ENCODE data around the gene LMTK2. TPM values are rescaled to one million over a fixed set of nuclear protein-coding genes. Genes with fewer than 3 reads are reported as not detected.

Gene LMTK2
- total RNA-seq, 1 donor from 2014 or later: 15.4 TPM

DNA sequence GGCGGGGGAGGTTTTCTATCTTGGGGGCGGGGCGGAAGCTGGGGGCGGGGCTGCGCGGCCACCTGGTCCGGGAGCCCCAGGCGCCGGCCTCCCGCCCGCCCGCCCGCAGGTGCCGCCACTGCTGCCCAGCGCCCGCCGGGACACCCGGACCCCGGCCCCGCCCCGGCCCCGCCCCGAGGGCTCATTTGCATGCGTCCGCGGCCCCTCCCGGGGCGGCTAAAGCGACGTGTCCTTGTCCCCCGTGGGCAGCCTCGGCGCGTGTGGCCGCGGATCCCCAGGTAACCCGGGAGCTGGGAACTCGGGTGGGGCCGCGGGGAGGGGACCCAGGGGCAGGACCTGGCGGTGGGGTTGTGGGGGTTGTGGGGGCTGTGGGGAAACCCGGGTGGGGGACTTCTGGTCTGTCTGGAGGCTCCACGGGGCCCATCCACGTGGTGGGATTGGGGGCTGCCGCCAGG is 104.6 kb downstream of the LMTK2 start, which contains the start of gene BHLHA15:
Gene BHLHA15, plus strand, starts transcription at position 219 of the 455 bp plus-strand sequence. CDS start 871 bp downstream, outside the sequence.
- H3K27me3 Mint-ChIP-seq (ENCODE audit: unreplicated experiment): no peaks in the 10 kb centered on the region
- peak within 1 kb of the TSS; percentile 54 for H3K4me3 Mint-ChIP-seq (ENCODE audit: unreplicated experiment)
- H3K4me1 Mint-ChIP-seq (ENCODE audit: unreplicated experiment): peaks cover 4% of the 10 kb centered on the region
- no peak within 1 kb of the TSS for H3K27ac Mint-ChIP-seq (ENCODE audit: unreplicated experiment)
- no peak for DNase-seq (ENCODE audit: extremely low spot score, unreplicated experiment)
- TF ChIP-seq, protein P1, sequence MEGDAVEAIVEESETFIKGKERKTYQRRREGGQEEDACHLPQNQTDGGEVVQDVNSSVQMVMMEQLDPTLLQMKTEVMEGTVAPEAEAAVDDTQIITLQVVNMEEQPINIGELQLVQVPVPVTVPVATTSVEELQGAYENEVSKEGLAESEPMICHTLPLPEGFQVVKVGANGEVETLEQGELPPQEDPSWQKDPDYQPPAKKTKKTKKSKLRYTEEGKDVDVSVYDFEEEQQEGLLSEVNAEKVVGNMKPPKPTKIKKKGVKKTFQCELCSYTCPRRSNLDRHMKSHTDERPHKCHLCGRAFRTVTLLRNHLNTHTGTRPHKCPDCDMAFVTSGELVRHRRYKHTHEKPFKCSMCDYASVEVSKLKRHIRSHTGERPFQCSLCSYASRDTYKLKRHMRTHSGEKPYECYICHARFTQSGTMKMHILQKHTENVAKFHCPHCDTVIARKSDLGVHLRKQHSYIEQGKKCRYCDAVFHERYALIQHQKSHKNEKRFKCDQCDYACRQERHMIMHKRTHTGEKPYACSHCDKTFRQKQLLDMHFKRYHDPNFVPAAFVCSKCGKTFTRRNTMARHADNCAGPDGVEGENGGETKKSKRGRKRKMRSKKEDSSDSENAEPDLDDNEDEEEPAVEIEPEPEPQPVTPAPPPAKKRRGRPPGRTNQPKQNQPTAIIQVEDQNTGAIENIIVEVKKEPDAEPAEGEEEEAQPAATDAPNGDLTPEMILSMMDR (IDR thresholded peaks at IDR 0.05): no peak
- H3K9me3 Mint-ChIP-seq (ENCODE audit: unreplicated experiment): no peaks in the 10 kb centered on the region
- H3K36me3 Mint-ChIP-seq (ENCODE audit: unreplicated experiment): peaks cover 12% of the 10 kb centered on the region

DNA sequence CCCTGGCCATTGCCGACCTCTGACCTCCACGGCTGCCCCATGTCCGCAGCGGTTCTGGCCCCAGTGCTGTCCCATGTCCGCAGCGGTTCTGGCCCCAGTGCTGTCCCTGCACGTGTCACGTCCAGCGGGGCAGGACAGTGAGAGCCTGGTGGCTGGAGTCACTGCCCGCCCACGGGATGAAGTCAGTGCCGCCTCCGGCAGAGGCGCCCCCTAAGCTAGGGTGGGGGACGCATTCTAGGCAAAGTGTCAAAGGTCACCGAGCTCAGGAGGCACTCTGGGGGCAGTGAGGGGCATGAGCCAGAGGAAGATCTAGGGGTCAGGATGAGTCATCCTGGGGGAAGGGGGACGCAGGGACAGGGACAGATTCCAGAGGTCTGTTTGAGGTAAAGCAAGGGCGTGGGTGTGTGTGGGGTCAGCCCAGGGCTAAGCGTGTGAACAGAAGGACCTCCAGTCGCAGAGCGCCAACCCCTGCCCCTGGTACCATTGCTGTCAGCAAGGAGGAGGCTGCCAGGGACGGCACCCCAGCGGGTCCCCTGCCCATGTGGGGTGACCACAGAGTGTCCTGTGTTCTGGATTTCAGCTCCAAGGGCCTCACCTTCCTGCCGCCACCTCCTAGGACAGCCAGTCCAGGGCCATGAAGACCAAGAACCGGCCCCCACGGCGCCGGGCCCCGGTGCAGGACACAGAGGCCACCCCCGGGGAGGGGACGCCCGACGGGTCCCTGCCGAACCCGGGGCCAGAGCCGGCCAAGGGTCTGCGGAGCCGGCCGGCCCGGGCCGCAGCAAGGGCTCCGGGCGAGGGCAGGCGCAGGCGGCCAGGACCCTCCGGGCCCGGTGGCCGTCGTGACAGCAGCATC is 105.2 kb downstream of the LMTK2 start:
- Mint-ChIP-seq H3K4me1 (ENCODE audit: unreplicated experiment) (peaks cover 4% of the 10 kb centered on the region), H3K9me3 (ENCODE audit: unreplicated experiment) (no peaks in the 10 kb centered on the region), H3K4me3 (ENCODE audit: unreplicated experiment) (peak overlapping the region; percentile 54), H3K36me3 (ENCODE audit: unreplicated experiment) (peaks cover 14% of the 10 kb centered on the region), H3K27me3 (ENCODE audit: unreplicated experiment) (no peaks in the 10 kb centered on the region), H3K27ac (ENCODE audit: unreplicated experiment) (no peak overlapping the region)
- TF ChIP-seq, protein P1 (IDR thresholded peaks at IDR 0.05): no peak
- no peak for DNase-seq (ENCODE audit: extremely low spot score, unreplicated experiment)

DNA sequence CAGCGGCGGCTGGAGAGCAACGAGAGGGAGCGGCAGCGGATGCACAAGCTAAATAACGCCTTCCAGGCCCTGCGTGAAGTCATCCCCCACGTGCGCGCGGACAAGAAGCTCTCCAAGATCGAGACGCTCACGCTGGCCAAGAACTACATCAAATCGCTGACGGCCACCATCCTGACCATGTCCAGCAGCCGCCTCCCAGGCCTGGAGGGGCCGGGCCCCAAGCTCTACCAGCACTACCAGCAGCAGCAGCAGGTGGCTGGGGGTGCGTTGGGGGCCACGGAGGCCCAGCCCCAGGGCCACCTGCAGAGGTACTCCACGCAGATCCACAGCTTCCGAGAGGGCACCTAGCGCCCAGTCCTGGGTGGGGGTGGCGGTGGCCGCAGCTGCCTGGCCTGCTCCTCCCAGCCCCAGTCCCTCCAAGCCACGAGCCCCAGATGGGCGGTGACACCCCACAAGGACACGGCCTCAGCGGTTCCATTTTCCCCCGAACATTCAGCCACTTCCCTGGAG is 105.9 kb downstream of the LMTK2 start:
- no peak overlapping the region for H3K27ac Mint-ChIP-seq (ENCODE audit: unreplicated experiment)

DNA sequence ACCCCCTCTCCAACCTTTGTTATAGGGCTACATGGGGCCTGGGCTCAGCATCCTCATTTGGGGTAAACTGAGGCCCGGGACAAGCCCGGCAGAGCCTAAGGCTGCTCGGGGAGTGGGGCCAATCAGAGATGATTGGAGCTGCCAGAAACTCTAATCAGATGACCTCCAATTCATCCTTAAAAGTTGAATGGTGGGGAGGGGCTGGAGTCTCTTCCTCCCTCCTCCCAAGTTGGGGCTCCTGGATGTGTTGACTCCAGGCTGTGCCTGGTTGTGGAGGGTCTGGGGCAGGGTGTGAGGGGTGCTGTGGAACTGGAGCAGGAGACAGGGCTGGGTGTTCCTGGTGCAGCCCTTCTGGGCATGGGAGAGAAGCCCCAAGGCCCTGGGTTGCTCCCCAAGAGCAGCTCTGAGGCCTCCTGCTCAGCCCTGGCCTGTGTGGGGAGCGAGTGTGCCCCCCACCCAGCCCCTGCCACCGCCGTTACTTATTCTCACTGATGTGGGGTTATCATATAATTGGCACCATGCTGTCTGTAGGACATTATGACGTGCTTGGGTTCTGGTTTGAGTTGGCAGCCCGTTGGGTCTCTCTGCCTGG is 106.7 kb downstream of the LMTK2 start:
- Mint-ChIP-seq H3K27me3 (ENCODE audit: unreplicated experiment) (no peaks in the 10 kb centered on the region), H3K4me1 (ENCODE audit: unreplicated experiment) (peaks cover 8% of the 10 kb centered on the region), H3K9me3 (ENCODE audit: unreplicated experiment) (no peaks in the 10 kb centered on the region), H3K4me3 (ENCODE audit: unreplicated experiment) (no peak overlapping the region), H3K36me3 (ENCODE audit: unreplicated experiment) (peaks cover 11% of the 10 kb centered on the region), H3K27ac (ENCODE audit: unreplicated experiment) (no peak overlapping the region)
- TF ChIP-seq, protein P1 (IDR thresholded peaks at IDR 0.05): no peak
- no peak for DNase-seq (ENCODE audit: extremely low spot score, unreplicated experiment)

More for the DNA sequence above, 105.9 kb downstream of the LMTK2 start:
- Mint-ChIP-seq H3K36me3 (ENCODE audit: unreplicated experiment) (peaks cover 10% of the 10 kb centered on the region), H3K9me3 (ENCODE audit: unreplicated experiment) (no peaks in the 10 kb centered on the region), H3K4me3 (ENCODE audit: unreplicated experiment) (no peak overlapping the region), H3K27me3 (ENCODE audit: unreplicated experiment) (no peaks in the 10 kb centered on the region), H3K4me1 (ENCODE audit: unreplicated experiment) (peaks cover 4% of the 10 kb centered on the region)
- TF ChIP-seq, protein P1 (IDR thresholded peaks at IDR 0.05): no peak
- DNase-seq (ENCODE audit: extremely low spot score, unreplicated experiment): no peak

Data from osteocyte (in vitro differentiated cells).